AG09319 (cell line): ENCODE results near the gene CAPZB.

ENCODE experiments used
- DNase-seq: peaks from one replicate; pipeline ENCODE4 v3.0.0-alpha.2; 2010; ENCODE audit warnings: low read depth; ENCODE audit errors: extremely low read depth
- TF ChIP-seq, protein P1 (sequence below): IDR thresholded peaks from 2 replicates; pipeline ENCODE4 v1.5.1; 2011; ENCODE audit warnings: low read depth, mild to moderate bottlenecking, inconsistent platforms, low read length, moderate library complexity

The CAPZB gene

DNA sequence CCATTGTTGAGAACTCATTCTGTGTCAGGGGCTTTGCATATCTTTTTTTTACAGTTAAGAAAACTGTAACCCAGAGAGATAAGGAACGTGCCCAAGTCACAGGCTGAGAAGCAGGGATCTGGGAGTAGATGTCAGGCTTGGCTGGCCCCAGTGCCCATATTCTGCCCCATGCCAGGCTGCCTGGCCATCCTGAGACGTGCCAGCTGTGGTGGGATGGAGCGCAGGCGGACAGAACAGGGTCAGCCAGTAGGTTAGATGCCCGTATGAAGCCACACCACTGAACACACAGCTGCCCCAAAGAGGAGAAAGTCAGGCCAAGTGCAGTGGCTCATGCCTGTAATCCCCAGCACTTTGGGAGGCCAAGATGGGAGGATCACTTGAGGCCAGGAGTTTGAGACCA is 117.3 kb downstream of the CAPZB start:
- DNase-seq = no peak
- TF ChIP-seq, protein P1, sequence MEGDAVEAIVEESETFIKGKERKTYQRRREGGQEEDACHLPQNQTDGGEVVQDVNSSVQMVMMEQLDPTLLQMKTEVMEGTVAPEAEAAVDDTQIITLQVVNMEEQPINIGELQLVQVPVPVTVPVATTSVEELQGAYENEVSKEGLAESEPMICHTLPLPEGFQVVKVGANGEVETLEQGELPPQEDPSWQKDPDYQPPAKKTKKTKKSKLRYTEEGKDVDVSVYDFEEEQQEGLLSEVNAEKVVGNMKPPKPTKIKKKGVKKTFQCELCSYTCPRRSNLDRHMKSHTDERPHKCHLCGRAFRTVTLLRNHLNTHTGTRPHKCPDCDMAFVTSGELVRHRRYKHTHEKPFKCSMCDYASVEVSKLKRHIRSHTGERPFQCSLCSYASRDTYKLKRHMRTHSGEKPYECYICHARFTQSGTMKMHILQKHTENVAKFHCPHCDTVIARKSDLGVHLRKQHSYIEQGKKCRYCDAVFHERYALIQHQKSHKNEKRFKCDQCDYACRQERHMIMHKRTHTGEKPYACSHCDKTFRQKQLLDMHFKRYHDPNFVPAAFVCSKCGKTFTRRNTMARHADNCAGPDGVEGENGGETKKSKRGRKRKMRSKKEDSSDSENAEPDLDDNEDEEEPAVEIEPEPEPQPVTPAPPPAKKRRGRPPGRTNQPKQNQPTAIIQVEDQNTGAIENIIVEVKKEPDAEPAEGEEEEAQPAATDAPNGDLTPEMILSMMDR = no peak

DNA sequence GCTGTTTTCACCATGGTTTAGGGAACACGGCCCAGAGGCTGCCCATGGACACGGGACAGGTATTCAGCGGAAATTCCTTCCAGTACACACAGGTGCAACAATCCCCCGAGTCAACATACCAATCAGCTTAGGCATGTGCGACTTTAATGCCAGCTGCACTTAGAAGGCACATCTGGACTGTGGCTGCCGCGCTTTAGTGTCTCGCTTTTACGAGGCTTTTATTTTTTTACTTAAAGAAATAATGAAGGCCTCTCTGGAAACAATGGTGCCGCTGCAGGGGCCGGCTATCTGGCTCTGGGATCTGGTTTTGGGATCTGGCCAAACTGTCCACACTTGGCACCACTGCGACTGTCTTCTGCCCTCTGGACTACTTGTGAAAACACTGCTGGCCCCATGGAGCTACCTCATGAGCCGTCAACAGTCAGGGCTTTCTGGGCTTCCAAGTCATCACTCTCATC is 117.7 kb downstream of the CAPZB start:
- TF ChIP-seq, protein P1 = no peak
- no peak for DNase-seq

DNA sequence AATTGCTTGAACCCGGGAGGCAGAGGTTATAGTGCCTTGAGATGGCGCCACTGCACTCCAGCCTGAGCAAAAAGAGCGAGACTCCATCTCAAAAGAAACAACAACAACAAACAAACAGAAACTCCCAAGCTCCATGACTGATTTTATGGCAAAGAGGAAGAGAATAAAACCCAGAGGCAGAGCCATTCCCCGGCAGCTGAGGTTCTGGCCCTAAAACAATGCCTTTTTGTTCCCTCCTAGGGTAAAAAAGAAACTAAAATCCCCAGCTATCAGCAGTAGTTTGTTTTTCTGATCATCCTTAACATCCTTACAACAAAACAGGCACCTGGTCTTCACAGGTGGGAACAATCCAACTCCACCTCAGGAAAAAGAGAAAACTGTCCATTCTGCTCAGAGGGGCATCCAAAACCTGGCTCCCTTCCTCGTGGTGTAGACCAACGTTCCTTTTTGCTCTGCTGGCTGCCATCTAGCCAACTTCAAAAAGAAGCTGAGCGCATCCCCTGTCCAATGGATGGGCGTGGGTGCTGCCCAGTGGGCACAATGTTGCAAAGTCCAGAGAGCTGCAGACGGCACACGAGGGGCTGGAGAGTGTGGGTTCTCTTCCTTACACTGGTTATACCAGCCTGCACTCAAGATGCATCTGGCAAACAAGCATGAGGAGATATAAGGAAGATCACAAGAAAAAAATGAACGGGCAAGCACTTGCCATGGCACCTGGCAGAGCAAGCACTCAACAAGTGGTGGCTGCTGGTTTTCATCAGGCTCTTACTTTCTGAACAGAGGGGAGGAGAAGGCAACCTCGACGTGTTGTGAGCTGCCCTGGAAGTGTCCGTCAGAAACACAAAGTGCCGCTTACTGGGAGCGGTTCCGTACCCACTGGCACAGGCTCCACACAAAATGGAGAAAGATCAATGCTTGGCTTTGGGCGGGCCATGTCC is 118.5 kb downstream of the CAPZB start:
- DNase-seq = no peak
- TF ChIP-seq, protein P1 = no peak

DNA sequence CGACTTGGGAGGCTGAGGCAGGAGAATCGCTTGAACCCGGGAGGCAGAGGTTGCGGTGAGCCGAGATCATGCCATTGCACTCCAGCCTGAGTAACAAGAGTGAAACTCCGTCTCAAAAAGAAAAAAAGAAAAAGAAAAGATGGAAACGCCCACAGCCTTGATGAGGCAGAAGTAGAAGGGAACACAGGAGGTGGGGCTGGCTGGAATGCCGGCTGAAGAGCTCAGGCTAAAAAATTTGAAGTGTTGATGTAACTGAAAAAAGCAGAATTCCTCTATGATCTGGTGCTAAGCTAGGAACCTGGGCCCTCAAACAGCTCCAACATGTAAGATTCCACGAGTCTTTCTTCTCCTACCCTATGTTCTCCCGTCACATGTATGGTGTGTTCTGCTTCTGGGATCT is 119.6 kb downstream of the CAPZB start:
- TF ChIP-seq, protein P1 = no peak
- no peak for DNase-seq

DNA sequence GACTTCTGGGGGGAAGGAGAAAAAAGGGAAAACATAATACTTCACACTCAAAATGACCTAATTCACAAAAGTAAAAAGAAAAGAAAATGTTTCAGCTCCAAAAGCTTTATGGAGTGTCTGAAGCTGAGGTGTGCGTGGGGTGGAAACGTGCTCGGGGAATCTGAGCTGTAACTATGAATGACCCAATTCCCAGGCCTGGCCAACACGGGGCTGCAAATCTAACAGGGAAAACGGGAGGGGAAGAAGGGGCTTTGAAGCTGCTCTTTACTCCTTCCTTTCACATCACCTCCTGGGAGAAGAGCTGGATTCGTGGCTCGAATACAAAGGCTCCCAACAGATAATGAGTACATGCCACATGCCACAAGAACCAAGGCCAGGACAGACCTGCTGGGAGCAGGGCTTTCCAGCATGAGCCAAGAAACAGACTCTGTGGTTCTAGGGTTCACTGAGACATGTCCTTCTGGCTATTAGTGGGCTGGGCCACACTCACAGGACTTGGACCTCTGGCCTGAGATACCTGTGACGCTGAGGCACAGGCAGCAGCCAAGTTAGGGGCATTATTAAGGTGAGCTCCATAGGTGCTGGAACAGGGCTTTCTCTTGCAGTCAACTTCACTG is 121.7 kb downstream of the CAPZB start:
- TF ChIP-seq, protein P1 = no peak
- DNase-seq = no peak

DNA sequence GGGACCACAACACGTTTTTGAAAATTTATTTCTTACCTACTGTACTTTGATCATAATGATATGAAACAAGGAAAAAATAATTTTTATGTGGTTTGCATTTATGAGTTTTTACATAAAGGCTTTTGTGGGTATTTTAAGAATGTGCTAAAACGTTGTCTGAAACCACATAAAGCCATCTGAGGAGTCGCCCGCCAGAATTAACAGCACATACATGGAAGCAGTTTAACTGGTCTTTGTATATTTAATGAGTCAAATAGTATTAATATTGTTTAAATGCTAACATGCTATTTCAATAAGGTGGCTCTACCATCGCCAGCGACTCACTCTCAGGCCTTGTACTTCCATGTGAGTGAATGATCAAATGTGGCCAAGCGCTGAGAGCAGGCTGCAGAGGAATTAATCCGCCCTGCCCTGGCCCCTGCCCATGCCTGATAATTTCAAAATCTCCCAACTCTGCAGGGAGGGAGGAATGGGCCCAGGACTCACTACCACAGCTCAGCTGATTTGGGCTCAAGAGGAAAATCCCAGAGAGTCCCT is 123.7 kb downstream of the CAPZB start:
- TF ChIP-seq, protein P1 = no peak

More for the DNA sequence above, 123.7 kb downstream of the CAPZB start:
- DNase-seq = no peak
